OCI-LY1 (cell line): ENCODE data around the gene IL5.

Experiments
- H2AFZ ChIP-seq: fragments of 200-600 bp; sonication (generic), shearing (Covaris generic); 2 replicates; pipeline ENCODE4 v1.6.0; 2014; ENCODE audit warnings: antibody characterized with exemption, mild to moderate bottlenecking, low read length
- H3F3A ChIP-seq: fragments of 200-600 bp; sonication (generic), shearing (Covaris generic); 2 replicates; pipeline ENCODE4 v1.6.0; 2014; ENCODE audit warnings: mild to moderate bottlenecking, antibody characterized with exemption, low read length, moderate library complexity; ENCODE audit not compliant: insufficient read depth
- H3K27ac ChIP-seq: fragments of 200-600 bp; sonication (generic); 2 replicates; pipeline ENCODE4 v1.5.1; 2014; ENCODE audit warnings: low read length, mixed run types, mild to moderate bottlenecking, low read depth; ENCODE audit not compliant: poor library complexity, severe bottlenecking
- H3K27me3 ChIP-seq: fragments of 200-600 bp; sonication (generic); 2 replicates; pipeline ENCODE4 v1.6.0; 2014; ENCODE audit warnings: antibody characterized with exemption, mild to moderate bottlenecking, low read length, moderate library complexity; ENCODE audit not compliant: insufficient read depth
- H3K36me3 ChIP-seq: fragments of 200-600 bp; sonication (generic); 2 replicates; pipeline ENCODE4 v1.6.1; 2014; ENCODE audit warnings: mild to moderate bottlenecking, antibody characterized with exemption, low read length, moderate library complexity, mixed read lengths; ENCODE audit not compliant: insufficient read depth
- H3K4me1 ChIP-seq: fragments of 200-600 bp; sonication (generic); 2 replicates; pipeline ENCODE4 v1.5.1; 2014; ENCODE audit warnings: mild to moderate bottlenecking, low read length, moderate library complexity; ENCODE audit not compliant: insufficient read depth, severe bottlenecking
- H3K4me2 ChIP-seq: fragments of 200-600 bp; sonication (generic), shearing (Covaris generic); 2 replicates; pipeline ENCODE4 v1.6.1; 2014; ENCODE audit warnings: low read length
- H3K4me3 ChIP-seq: fragments of 200-600 bp; sonication (generic); 2 replicates; pipeline ENCODE4 v1.5.1; 2014; ENCODE audit warnings: low read length, low read depth, mild to moderate bottlenecking, mixed read lengths; ENCODE audit not compliant: poor library complexity, severe bottlenecking
- H3K79me2 ChIP-seq: fragments of 200-600 bp; shearing (Covaris generic); 2 replicates; pipeline ENCODE4 v1.6.1; 2016; ENCODE audit warnings: mixed run types, low read length, mixed read lengths; ENCODE audit not compliant: insufficient read depth
- H3K9ac ChIP-seq: fragments of 200-600 bp; sonication (generic), shearing (Covaris generic); 2 replicates; pipeline ENCODE4 v1.6.1; 2014; ENCODE audit warnings: mild to moderate bottlenecking, low read length, mixed read lengths
- H3K9me2 ChIP-seq: fragments of 200-600 bp; sonication (generic), shearing (Covaris generic); 2 replicates; pipeline ENCODE4 v1.6.1; 2014; ENCODE audit warnings: low read depth, mild to moderate bottlenecking, low read length, mixed read lengths
- H3K9me3 ChIP-seq: fragments of 200-600 bp; shearing (Covaris generic); 2 replicates; pipeline ENCODE4 v1.6.1; 2014; ENCODE audit warnings: low read length, mixed read lengths
- H4K20me1 ChIP-seq: fragments of 200-600 bp; sonication (generic), shearing (Covaris generic); 2 replicates; pipeline ENCODE4 v1.6.0; 2016; ENCODE audit warnings: mild to moderate bottlenecking, low read length; ENCODE audit not compliant: insufficient read depth
- EZH2 ChIP-seq: fragments of 200-600 bp; sonication (generic), shearing (Covaris generic); IDR thresholded peaks from 2 replicates; pipeline ENCODE4 v1.8.0; 2017; ENCODE audit warnings: borderline replicate concordance, mixed run types, mild to moderate bottlenecking, antibody characterized with exemption, low read length, moderate library complexity, mixed read lengths
- TF ChIP-seq, protein P1 (sequence below): fragments of 200-600 bp; sonication (generic), shearing (Covaris generic); IDR thresholded peaks from 2 replicates; pipeline ENCODE4 v1.5.1; 2017; ENCODE audit warnings: mild to moderate bottlenecking, antibody characterized with exemption, low read length, moderate library complexity, mixed read lengths

IL5 gene

DNA sequence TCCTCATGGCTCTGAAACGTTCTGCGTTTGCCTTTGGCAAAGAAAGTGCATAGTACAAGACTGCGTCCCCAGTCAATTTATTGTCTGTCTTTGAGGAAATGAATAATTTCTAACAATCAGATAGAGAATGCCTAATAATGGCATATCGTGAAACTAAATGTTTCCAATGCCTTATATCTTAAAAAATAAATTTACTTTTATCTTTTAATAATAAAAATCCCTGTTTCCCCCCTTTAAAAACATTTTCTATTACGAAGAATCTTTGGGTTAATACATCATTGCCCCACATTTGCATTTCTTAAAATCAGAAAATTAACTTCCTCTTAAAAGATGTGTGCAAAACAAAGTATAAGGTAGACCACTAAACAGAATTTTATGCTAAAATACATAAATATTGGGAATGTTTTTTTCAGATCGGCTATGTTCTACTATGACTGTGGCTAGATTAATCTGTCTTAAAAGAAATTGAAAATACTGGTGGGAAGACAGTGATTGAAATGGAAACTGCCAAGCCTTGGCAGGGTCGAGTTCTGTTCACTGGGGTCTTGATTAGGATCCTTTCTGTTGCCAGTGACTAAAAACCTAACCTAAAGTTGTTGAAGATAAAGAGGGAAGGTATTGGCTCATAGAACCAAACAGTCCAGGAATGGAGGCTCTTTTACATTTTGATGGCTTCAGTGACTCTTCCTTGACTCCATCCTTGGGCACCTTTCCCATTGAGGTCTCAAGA, at the start of gene IL5:
Gene IL5 (minus strand): TSS at position 51 of the 730 bp plus-strand sequence. CDS start 44 bp downstream, at position 7.
- TF ChIP-seq, protein P1, sequence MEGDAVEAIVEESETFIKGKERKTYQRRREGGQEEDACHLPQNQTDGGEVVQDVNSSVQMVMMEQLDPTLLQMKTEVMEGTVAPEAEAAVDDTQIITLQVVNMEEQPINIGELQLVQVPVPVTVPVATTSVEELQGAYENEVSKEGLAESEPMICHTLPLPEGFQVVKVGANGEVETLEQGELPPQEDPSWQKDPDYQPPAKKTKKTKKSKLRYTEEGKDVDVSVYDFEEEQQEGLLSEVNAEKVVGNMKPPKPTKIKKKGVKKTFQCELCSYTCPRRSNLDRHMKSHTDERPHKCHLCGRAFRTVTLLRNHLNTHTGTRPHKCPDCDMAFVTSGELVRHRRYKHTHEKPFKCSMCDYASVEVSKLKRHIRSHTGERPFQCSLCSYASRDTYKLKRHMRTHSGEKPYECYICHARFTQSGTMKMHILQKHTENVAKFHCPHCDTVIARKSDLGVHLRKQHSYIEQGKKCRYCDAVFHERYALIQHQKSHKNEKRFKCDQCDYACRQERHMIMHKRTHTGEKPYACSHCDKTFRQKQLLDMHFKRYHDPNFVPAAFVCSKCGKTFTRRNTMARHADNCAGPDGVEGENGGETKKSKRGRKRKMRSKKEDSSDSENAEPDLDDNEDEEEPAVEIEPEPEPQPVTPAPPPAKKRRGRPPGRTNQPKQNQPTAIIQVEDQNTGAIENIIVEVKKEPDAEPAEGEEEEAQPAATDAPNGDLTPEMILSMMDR = no peak
- TF ChIP-seq EZH2 = no peak
- no peaks in the 10 kb centered on the region for H3K27me3 ChIP-seq
- no peaks in the 10 kb centered on the region for H3K9me2 ChIP-seq
- no peak within 1 kb of the TSS for H3K4me2 ChIP-seq
- H3K4me3 ChIP-seq = no peak within 1 kb of the TSS
- no peak within 1 kb of the TSS for H3K27ac ChIP-seq
- H3K36me3 ChIP-seq = no peaks in the 10 kb centered on the region
- no peak within 1 kb of the TSS for H3K9ac ChIP-seq
- no peaks in the 10 kb centered on the region for H3K4me1 ChIP-seq
- no peak within 1 kb of the TSS for H2AFZ ChIP-seq
- H3K79me2 ChIP-seq = no peaks in the 10 kb centered on the region
- H3F3A ChIP-seq = no peaks in the 10 kb centered on the region
- no peaks in the 10 kb centered on the region for H4K20me1 ChIP-seq
- H3K9me3 ChIP-seq = no peaks in the 10 kb centered on the region

DNA sequence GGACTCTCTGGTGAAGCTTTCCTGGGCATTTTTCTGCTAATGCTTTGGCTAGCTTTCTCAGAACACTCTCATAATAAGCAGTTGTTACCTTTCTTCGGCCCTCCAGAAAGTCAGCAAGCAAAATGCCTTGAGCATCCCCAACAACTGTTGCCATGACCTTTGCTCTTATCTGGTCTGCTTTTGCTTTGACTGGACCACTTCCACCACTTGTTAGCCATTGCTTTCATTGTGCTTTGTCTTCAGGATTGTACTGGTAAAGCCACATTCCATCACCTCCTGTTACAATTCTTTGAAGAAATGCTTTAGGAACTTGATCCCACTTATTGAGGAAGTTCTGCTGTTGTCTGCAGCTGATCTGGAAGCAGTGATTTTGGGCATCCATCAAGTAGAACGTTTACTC, 49.2 kb upstream of the IL5 start:
- Histone ChIP-seq H3K4me2 (no peak overlapping the region), H3K79me2 (no peaks in the 10 kb centered on the region), H3K9me2 (no peaks in the 10 kb centered on the region), H3K9ac (no peak overlapping the region), H3K4me1 (no peaks in the 10 kb centered on the region), H3K36me3 (peaks cover 90% of the 10 kb centered on the region), H3F3A (no peaks in the 10 kb centered on the region), H3K9me3 (no peaks in the 10 kb centered on the region), H3K27ac (no peak overlapping the region), H4K20me1 (no peaks in the 10 kb centered on the region), H3K4me3 (no peak overlapping the region), H3K27me3 (no peaks in the 10 kb centered on the region), H2AFZ (no peak overlapping the region)
- TF ChIP-seq EZH2 = no peak
- TF ChIP-seq, protein P1 = no peak

DNA sequence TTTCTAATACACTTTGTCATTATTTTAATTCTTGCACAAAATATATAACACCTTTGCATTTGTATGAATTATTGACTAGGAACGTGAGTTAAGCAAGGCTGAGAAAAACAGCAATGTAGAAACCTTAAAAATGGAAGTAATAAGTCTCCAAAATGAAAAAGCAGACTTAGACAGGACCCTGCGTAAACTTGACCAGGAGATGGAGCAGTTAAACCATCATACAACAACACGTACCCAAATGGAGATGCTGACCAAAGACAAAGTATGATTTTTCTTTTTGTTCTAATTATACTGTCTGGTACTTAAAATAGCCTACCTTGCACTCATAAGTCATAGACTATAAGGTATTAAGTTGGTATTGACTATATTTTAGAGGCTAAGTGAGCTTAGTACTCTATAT, 47.8 kb upstream of the IL5 start:
- no peaks in the 10 kb centered on the region for H4K20me1 ChIP-seq
- no peaks in the 10 kb centered on the region for H3K9me2 ChIP-seq
- H3K9ac ChIP-seq = no peak overlapping the region
- TF ChIP-seq, protein P1 = peak; percentile 17; the same call in 1 of the 2 replicates
- no peak for TF ChIP-seq EZH2
- H3K9me3 ChIP-seq = no peaks in the 10 kb centered on the region
- no peaks in the 10 kb centered on the region for H3K4me1 ChIP-seq
- no peak overlapping the region for H2AFZ ChIP-seq
- no peaks in the 10 kb centered on the region for H3K79me2 ChIP-seq
- no peaks in the 10 kb centered on the region for H3F3A ChIP-seq
- H3K27ac ChIP-seq = no peak overlapping the region
- H3K4me3 ChIP-seq = no peak overlapping the region
- no peak overlapping the region for H3K4me2 ChIP-seq
- no peaks in the 10 kb centered on the region for H3K27me3 ChIP-seq
- peaks cover 85% of the 10 kb centered on the region for H3K36me3 ChIP-seq
